ENCODE data around the gene MTHFSD. TPM values are rescaled to one million over a fixed set of nuclear protein-coding genes. Genes with fewer than 3 reads are reported as not detected.

Gene MTHFSD
- polyA plus RNA-seq, 1 donor (not counting 4 experiments of a cell fraction or from before 2014, with no cell fraction given): 14.7 TPM

DNA sequence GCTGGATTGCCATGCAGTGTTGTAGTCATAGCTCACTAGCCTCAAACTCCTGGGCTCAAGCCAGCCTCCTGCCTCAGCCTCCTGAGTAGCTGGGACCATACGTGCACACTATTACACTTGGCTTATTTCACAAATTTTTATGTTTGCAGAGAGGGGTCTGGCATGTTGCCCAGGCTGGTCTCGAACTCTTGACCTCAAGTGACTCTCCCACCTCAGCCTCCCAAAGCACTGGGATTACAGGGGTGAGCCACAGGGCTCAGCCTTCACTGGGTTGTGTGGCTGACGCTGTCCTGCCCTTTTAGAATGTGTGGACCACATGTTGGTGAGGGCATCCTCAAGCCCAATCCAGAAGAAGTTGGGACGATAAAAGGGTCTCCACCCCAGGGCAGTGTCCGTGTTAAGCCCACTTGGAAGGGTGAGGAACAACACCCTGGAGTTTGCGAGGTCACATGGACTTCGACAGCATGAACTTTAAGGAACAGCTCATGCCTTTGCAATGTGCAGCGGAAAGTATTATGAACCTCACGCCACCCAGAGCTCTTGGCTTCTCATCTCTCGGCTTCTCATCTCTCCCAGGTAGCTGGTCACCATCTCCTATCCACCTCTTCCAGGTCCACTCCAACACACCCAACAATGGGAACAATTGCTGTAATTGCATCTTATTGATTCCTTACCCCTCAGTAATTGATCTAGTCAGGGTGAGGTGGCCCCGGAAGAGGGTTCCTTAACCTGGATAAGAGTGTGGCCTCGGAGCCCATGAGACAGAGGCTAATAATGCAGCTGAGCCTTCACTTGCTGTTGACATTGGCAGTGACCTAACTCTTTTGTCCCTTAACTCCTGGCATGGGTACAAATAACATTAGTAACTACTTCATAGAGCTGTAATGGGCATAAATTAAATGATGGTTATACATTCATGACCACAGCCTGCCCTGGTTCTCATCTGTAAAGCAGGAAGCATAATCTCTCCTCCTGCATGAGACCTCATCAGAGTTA is 30.0 kb upstream of the MTHFSD start:
- Histone ChIP-seq H4K20me1 (ENCODE audit: control insufficient read depth, extremely low read depth, insufficient read depth, low read length) (no peaks in the 10 kb centered on the region), H3K9ac (ENCODE audit: control insufficient read depth, extremely low read depth, insufficient read depth, low read length) (no peak overlapping the region), H2AFZ (ENCODE audit: control insufficient read depth, low read length) (no peak overlapping the region), H3K9me1 (ENCODE audit: control insufficient read depth, extremely low read depth, insufficient read depth, low read length) (no peaks in the 10 kb centered on the region), H3K27me3 (ENCODE audit: control insufficient read depth, extremely low read depth, insufficient read depth, low read length) (peaks cover 1% of the 10 kb centered on the region), H3K9me3 (ENCODE audit: control insufficient read depth, low read depth, low read length) (no peaks in the 10 kb centered on the region), H3K36me3 (ENCODE audit: control insufficient read depth in 2 of 2, extremely low read depth in 1 of 2, insufficient read depth in 2 of 2, low read length in 2 of 2) (no peaks in the 10 kb centered on the region), H3K4me2 (ENCODE audit: control insufficient read depth, extremely low read depth, insufficient read depth, low read depth, low read length) (no peak overlapping the region), H3K27ac (ENCODE audit: control insufficient read depth, insufficient read depth, low read length) (no peak overlapping the region), H3K4me1 (ENCODE audit: control insufficient read depth, extremely low read depth, insufficient read depth, low read length) (no peaks in the 10 kb centered on the region), H3K4me3 (ENCODE audit: control insufficient read depth in 2 of 3, extremely low read depth in 1 of 3, insufficient read depth in 2 of 3, low read depth in 1 of 3, low read length in 3 of 3) (no peak overlapping the region), H3K79me2 (ENCODE audit: control insufficient read depth, insufficient read depth, low read length) (no peaks in the 10 kb centered on the region)
- DNase-seq (ENCODE audit: low read depth, low spot score): no peak
- TF ChIP-seq, protein P1, sequence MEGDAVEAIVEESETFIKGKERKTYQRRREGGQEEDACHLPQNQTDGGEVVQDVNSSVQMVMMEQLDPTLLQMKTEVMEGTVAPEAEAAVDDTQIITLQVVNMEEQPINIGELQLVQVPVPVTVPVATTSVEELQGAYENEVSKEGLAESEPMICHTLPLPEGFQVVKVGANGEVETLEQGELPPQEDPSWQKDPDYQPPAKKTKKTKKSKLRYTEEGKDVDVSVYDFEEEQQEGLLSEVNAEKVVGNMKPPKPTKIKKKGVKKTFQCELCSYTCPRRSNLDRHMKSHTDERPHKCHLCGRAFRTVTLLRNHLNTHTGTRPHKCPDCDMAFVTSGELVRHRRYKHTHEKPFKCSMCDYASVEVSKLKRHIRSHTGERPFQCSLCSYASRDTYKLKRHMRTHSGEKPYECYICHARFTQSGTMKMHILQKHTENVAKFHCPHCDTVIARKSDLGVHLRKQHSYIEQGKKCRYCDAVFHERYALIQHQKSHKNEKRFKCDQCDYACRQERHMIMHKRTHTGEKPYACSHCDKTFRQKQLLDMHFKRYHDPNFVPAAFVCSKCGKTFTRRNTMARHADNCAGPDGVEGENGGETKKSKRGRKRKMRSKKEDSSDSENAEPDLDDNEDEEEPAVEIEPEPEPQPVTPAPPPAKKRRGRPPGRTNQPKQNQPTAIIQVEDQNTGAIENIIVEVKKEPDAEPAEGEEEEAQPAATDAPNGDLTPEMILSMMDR (optimal IDR thresholded peaks at IDR 0.05 in 1 of 3, IDR thresholded peaks at IDR 0.05 in 1 of 3, conservative IDR thresholded peaks at IDR 0.05 in 1 of 3; ENCODE audit: extremely low read depth in 1 of 3, insufficient read depth in 2 of 3, low read length in 3 of 3): no peak
- TF ChIP-seq EZH2 (IDR thresholded peaks at IDR 0.05; ENCODE audit: low read length): no peak
- FAIRE-seq: no peak
- dilution Hi-C loops (cut with MboI; ENCODE audit: extremely low pct_ligation_motif_present, low sequenced_read_pairs): no loop called here

DNA sequence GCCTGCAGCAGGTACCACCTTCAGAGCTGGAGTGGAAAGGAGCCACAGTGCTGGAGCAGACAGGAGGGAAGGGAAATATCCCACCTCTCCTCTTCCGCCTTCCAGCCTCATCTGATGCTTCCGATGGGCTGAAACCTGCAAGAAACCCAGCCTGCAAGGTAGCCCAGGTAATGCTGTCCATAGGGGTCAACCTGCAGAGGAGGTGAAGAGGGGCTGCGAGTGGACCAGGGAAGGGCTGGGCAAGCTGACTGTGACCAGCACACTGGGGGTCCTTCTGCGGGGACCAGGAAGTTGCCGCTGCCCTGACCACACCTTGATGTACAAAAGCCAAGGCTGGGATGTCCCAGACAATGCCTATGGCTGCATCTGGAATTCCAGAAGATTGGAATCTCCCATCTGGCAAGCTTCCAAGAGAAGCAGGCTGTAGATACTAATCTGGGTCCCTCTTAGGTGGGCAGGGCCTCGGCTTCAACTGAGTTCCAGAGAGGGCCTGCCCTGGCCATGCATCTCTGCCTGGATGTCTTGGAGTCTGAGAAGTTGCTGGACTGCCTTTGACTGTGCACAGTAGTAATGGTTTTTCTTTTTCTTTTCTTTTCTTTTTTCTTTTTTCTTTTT is 29.1 kb upstream of the MTHFSD start:
- DNase-seq (ENCODE audit: low read depth, low spot score): no peak
- TF ChIP-seq, protein P1 (optimal IDR thresholded peaks at IDR 0.05 in 1 of 3, IDR thresholded peaks at IDR 0.05 in 1 of 3, conservative IDR thresholded peaks at IDR 0.05 in 1 of 3; ENCODE audit: extremely low read depth in 1 of 3, insufficient read depth in 2 of 3, low read length in 3 of 3): no peak
- no peak for TF ChIP-seq EZH2 (IDR thresholded peaks at IDR 0.05; ENCODE audit: low read length)
- Histone ChIP-seq H3K27me3 (ENCODE audit: control insufficient read depth, extremely low read depth, insufficient read depth, low read length) (peaks cover 10% of the 10 kb centered on the region), H3K9ac (ENCODE audit: control insufficient read depth, extremely low read depth, insufficient read depth, low read length) (no peak overlapping the region), H3K9me1 (ENCODE audit: control insufficient read depth, extremely low read depth, insufficient read depth, low read length) (no peaks in the 10 kb centered on the region), H3K4me1 (ENCODE audit: control insufficient read depth, extremely low read depth, insufficient read depth, low read length) (no peaks in the 10 kb centered on the region), H4K20me1 (ENCODE audit: control insufficient read depth, extremely low read depth, insufficient read depth, low read length) (no peaks in the 10 kb centered on the region), H3K79me2 (ENCODE audit: control insufficient read depth, insufficient read depth, low read length) (no peaks in the 10 kb centered on the region), H3K27ac (ENCODE audit: control insufficient read depth, insufficient read depth, low read length) (no peak overlapping the region), H3K4me2 (ENCODE audit: control insufficient read depth, extremely low read depth, insufficient read depth, low read depth, low read length) (no peak overlapping the region), H2AFZ (ENCODE audit: control insufficient read depth, low read length) (no peak overlapping the region), H3K36me3 (ENCODE audit: control insufficient read depth in 2 of 2, extremely low read depth in 1 of 2, insufficient read depth in 2 of 2, low read length in 2 of 2) (no peaks in the 10 kb centered on the region), H3K9me3 (ENCODE audit: control insufficient read depth, low read depth, low read length) (no peaks in the 10 kb centered on the region), H3K4me3 (ENCODE audit: control insufficient read depth in 2 of 3, extremely low read depth in 1 of 3, insufficient read depth in 2 of 3, low read depth in 1 of 3, low read length in 3 of 3) (no peak overlapping the region)
- FAIRE-seq: no peak
- dilution Hi-C loops (cut with MboI; ENCODE audit: extremely low pct_ligation_motif_present, low sequenced_read_pairs): no loop called here
